BJ (cell line): Measurements from ENCODE around the gene NAPG. TPM values are rescaled to one million over a fixed set of nuclear protein-coding genes. Genes with fewer than 3 reads are reported as not detected.
"Not testable (repeated sequence)": the region's sequence is repeated elsewhere in the genome, so short reads cannot be mapped to it uniquely, and the experiment has no call there.

ENCODE experiments used
- CTCF ChIA-PET: fragments of 350-600 bp; formaldehyde crosslinking; extraction: SDS; loops from one replicate; lab custom pipeline; 2021; ENCODE audit warnings: antibody characterized with exemption, inconsistent platforms; lab: Yijun Ruan, JAX
- POLR2A ChIA-PET: fragments of 300-600 bp; sonication (Branson Sonifier 250); formaldehyde crosslinking; extraction: SDS; loops from one replicate; lab custom pipeline; 2021; ENCODE audit warnings: antibody characterized with exemption; lab: Charles Lee
- DNase-seq: peaks from one replicate; pipeline ENCODE4 v3.0.0-alpha.2; 2011; ENCODE audit warnings: low read depth
- H3K27me3 ChIP-seq: 2 replicates; pipeline ENCODE4 v1.6.0; 2011; ENCODE audit warnings: low read length; ENCODE audit not compliant: control insufficient read depth, insufficient read depth
- H3K36me3 ChIP-seq: 2 replicates; pipeline ENCODE4 v1.5.1; 2011; ENCODE audit warnings: low read length; ENCODE audit not compliant: control insufficient read depth, insufficient read depth
- H3K4me3 ChIP-seq: 2 replicates; pipeline ENCODE4 v1.5.1; 2011; ENCODE audit warnings: low read depth, mild to moderate bottlenecking, control low read depth, low read length
- CTCF ChIP-seq: IDR thresholded peaks from 2 replicates; pipeline ENCODE4 v1.5.1; 2011; ENCODE audit warnings: low read depth, mild to moderate bottlenecking, control low read depth, inconsistent platforms, low read length, moderate library complexity; ENCODE audit not compliant: insufficient read depth
- polyA plus RNA-seq: library from polyadenylated mRNA; depleted of rRNA; stranded (reverse); fragments of >200 nt; gene quantifications from 2 replicates; pipeline ENCODE4 v1.2.3, GENCODE V29; 2011

NAPG gene
- polyA plus RNA-seq, 1 experiment: 15.4 TPM

GRCh38 chr18:10570622-10571021 is 44.8 kb downstream of the NAPG start:
- TF ChIP-seq CTCF: no peak
- ChIA-PET CTCF (interaction anchor here (1.0 to 2.2 kb wide), 3 partner anchors 8 to 583 kb away, joined by 3 to 11 read pairs (median 3); no protein-coding TSS in a partner anchor), POLR2A (no interaction called here)
- Histone ChIP-seq H3K36me3 (no peaks in the 10 kb centered on the region), H3K4me3 (no peak overlapping the region), H3K27me3 (no peaks in the 10 kb centered on the region)
- no peak for DNase-seq

- POLR2A ChIA-PET: no interaction called here
- Histone ChIP-seq H3K27me3 (no peaks in the 10 kb centered on the region), H3K36me3 (no peaks in the 10 kb centered on the region), H3K4me3 (no peak overlapping the region)
- CTCF ChIA-PET: interaction anchor here (0.6 to 1.0 kb wide), 3 partner anchors 11 to 841 kb away, joined by 3 to 4 read pairs (median 3); no protein-coding TSS in a partner anchor
- no peak for TF ChIP-seq CTCF
- DNase-seq: no peak
Observed at GRCh38 chr18:10571537-10571936, 45.7 kb downstream of the NAPG start.

GRCh38 chr18:10573261-10573660 is 47.4 kb downstream of the NAPG start:
- H3K36me3 ChIP-seq, H3K4me3 ChIP-seq, DNase-seq, CTCF ChIA-PET, H3K27me3 ChIP-seq, POLR2A ChIA-PET: not testable (repeated sequence)

GRCh38 chr18:10574412-10574811 is 48.6 kb downstream of the NAPG start:
- H3K27me3 ChIP-seq, POLR2A ChIA-PET, H3K36me3 ChIP-seq, DNase-seq, H3K4me3 ChIP-seq, CTCF ChIA-PET: not testable (repeated sequence)

- H3K27me3 ChIP-seq, H3K36me3 ChIP-seq, POLR2A ChIA-PET, H3K4me3 ChIP-seq, DNase-seq: not testable (repeated sequence)
- CTCF ChIA-PET: interaction anchor here (1.2 to 2.7 kb wide), 2 partner anchors 8 to 18 kb away, joined by 3 to 11 read pairs; no protein-coding TSS in a partner anchor
Observed at GRCh38 chr18:10577842-10578572, 52.2 kb downstream of the NAPG start.

- H3K36me3 ChIP-seq, DNase-seq, POLR2A ChIA-PET, H3K4me3 ChIP-seq, H3K27me3 ChIP-seq: not testable (repeated sequence)
- CTCF ChIA-PET: interaction anchor here (1.0 to 2.7 kb wide), 3 partner anchors 8 to 18 kb away, joined by 3 to 11 read pairs (median 3); no protein-coding TSS in a partner anchor
Observed at GRCh38 chr18:10578573-10578899, 52.7 kb downstream of the NAPG start.

DNA sequence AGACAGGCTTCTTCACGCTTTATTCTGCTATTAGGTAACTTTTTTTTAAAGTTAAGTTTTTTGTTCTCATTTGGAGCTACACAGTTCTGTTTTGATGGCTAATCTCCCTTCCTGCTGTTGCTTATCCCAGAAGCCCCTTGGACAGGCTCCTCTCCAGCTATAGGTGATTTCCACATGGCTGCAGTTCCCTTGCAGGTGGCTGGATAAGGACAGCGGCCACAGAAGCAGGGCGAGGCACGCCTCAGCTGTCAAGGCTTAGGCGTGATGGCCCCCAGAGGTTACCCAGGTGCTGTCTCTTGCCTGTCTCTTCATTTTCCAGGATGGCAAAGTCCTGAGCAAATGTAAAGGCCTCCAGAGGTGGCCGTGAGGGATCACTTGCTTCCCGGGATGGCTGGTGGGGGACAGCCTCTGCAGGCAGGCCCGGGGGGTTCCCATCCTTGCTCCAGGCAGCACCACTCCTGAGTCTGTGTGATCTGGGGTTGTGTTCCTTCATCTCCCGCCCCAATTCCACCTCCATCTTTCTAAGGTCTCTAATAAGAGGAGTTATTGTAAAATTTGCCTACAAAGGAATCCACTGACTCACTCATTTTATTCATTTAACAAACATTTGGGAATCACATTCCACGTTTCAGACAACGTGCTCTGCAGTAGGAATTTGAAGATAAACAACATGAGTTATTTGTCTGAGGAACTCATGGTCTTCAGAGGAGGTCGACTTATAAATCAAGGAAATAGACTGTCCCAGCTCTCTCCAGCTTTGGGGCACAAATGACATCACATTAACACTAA is 53.4 kb downstream of the NAPG start:
- CTCF ChIA-PET: interaction anchor here (1.0 to 2.7 kb wide), 3 partner anchors 9 to 19 kb away, joined by 3 to 11 read pairs (median 3); no protein-coding TSS in a partner anchor
- H3K36me3 ChIP-seq: no peaks in the 10 kb centered on the region
- H3K4me3 ChIP-seq: no peak overlapping the region
- TF ChIP-seq CTCF: no peak
- H3K27me3 ChIP-seq: no peaks in the 10 kb centered on the region
- POLR2A ChIA-PET: no interaction called here
- DNase-seq: peak; percentile 63
